K562 (cell line): ENCODE results near the gene NUP153. TPM values are rescaled to one million over a fixed set of nuclear protein-coding genes. Genes with fewer than 3 reads are reported as not detected.

Experiments
- CBFA2T3 ChIP-seq: fragments of 450-650 bp; IDR thresholded peaks from 2 replicates; pipeline ENCODE4 v1.6.1; 2017
- CEBPG ChIP-seq, 3 experiments: fragments of 200-800 bp in 1 of 3; sonication (Bioruptor generic) in 1 of 3; sonication (generic) in 1 of 3; formaldehyde crosslinking in 1 of 3; IDR thresholded peaks in 2 of 3; conservative IDR thresholded peaks in 1 of 3; 2 replicates each; pipeline versions ENCODE4 v1.6.1 to v1.8.0; 2016 to 2022; ENCODE audit warnings: missing compliant biosample characterization in 2 of 3, missing genetic modification characterization in 2 of 3, mild to moderate bottlenecking in 1 of 3, missing genetic modification reagents in 1 of 3
- CLOCK ChIP-seq: fragments of 250-450 bp; sonication (Bioruptor Pico); IDR thresholded peaks from 2 replicates; pipeline ENCODE4 v1.4.0; 2020; ENCODE audit warnings: mild to moderate bottlenecking, moderate library complexity, borderline replicate concordance
- HDAC8 ChIP-seq: fragments of 450-650 bp; IDR thresholded peaks from 2 replicates; pipeline ENCODE4 v1.6.1; 2016; ENCODE audit warnings: mild to moderate bottlenecking, missing genetic modification characterization, moderate library complexity, missing compliant biosample characterization
- HIVEP1 ChIP-seq: fragments of 250-450 bp; sonication (Bioruptor Pico); IDR thresholded peaks from 2 replicates; pipeline ENCODE4 v1.4.0; 2020; ENCODE audit warnings: mild to moderate bottlenecking
- KDM2B ChIP-seq: fragments of 250-450 bp; sonication (Bioruptor Pico); IDR thresholded peaks from 2 replicates; pipeline ENCODE4 v1.8.0; 2021; ENCODE audit warnings: mild to moderate bottlenecking, moderate library complexity
- KLF6 ChIP-seq: fragments of 250-450 bp; sonication (Bioruptor Pico); IDR thresholded peaks from 2 replicates; pipeline ENCODE4 v1.4.0; 2020; ENCODE audit warnings: mild to moderate bottlenecking, moderate library complexity, borderline replicate concordance
- MAFG ChIP-seq: fragments of 450-650 bp; conservative IDR thresholded peaks from 2 replicates; pipeline ENCODE4 v1.6.1; 2016; ENCODE audit warnings: missing genetic modification characterization, missing compliant biosample characterization
- MCM2 ChIP-seq: fragments of 450-650 bp; IDR thresholded peaks from 2 replicates; pipeline ENCODE4 v1.6.1; 2017; ENCODE audit warnings: low read depth, mild to moderate bottlenecking
- NCOA1 ChIP-seq: fragments of 450-650 bp; IDR thresholded peaks from 2 replicates; pipeline ENCODE4 v1.6.1; 2016; ENCODE audit warnings: low read depth
- NCOA4 ChIP-seq: fragments of 450-650 bp; IDR thresholded peaks from 2 replicates; pipeline ENCODE4 v1.6.1; 2018; ENCODE audit warnings: mild to moderate bottlenecking; ENCODE audit not compliant: partially characterized antibody
- POLR2A ChIP-seq: fragments of 450-650 bp; conservative IDR thresholded peaks from 2 replicates; pipeline ENCODE4 v1.6.1; 2016
- POLR2AphosphoS2 ChIP-seq: IDR thresholded peaks from 2 replicates; pipeline ENCODE4 v1.6.1; 2012; ENCODE audit warnings: low read length, improper control_type of control experiment
- POLR3A ChIP-seq: IDR thresholded peaks from 2 replicates; pipeline ENCODE4 v1.6.1; 2011; ENCODE audit warnings: borderline replicate concordance, mild to moderate bottlenecking, moderate library complexity; ENCODE audit not compliant: insufficient read length, insufficient read depth; ENCODE audit errors: extremely low read depth
- PTRF ChIP-seq: fragments of 450-650 bp; IDR thresholded peaks from 2 replicates; pipeline ENCODE4 v1.6.1; 2016; ENCODE audit warnings: mild to moderate bottlenecking, missing genetic modification characterization, missing compliant biosample characterization
- SAFB ChIP-seq: fragments of 200-400 bp; formaldehyde crosslinking; IDR thresholded peaks from 2 replicates; pipeline ENCODE4 v1.6.1; 2017; ENCODE audit warnings: low read depth, low read length, borderline replicate concordance
- SAFB2 ChIP-seq: fragments of 200-400 bp; formaldehyde crosslinking; IDR thresholded peaks from 2 replicates; pipeline ENCODE4 v1.6.1; 2018; ENCODE audit warnings: borderline replicate concordance, low read length, low read depth, moderate library complexity; ENCODE audit not compliant: severe bottlenecking
- SP1 ChIP-seq: sonication (generic); formaldehyde crosslinking; IDR thresholded peaks from 2 replicates; pipeline ENCODE4 v1.8.1; 2022; ENCODE audit warnings: mild to moderate bottlenecking, missing genetic modification reagents
- SRSF7 ChIP-seq: fragments of 200-400 bp; formaldehyde crosslinking; optimal IDR thresholded peaks from 2 replicates; pipeline ENCODE3; 2017; ENCODE audit warnings: mild to moderate bottlenecking, low read depth, low read length
- SRSF9 ChIP-seq: fragments of 200-400 bp; formaldehyde crosslinking; IDR thresholded peaks from 2 replicates; pipeline ENCODE4 v1.6.1; 2017; ENCODE audit warnings: low read depth, low read length, borderline replicate concordance
- TCF15 ChIP-seq: fragments of 250-450 bp; sonication (Bioruptor Pico); IDR thresholded peaks from 2 replicates; pipeline ENCODE4 v1.8.0; 2022; ENCODE audit warnings: moderate library complexity, mild to moderate bottlenecking, inconsistent platforms
- TFE3 ChIP-seq: fragments of 450-650 bp; formaldehyde crosslinking; IDR thresholded peaks from 2 replicates; pipeline ENCODE4 v1.4.0; 2020; ENCODE audit warnings: mild to moderate bottlenecking, mixed read lengths
- TRIM24 ChIP-seq, 2 experiments: fragments of 450-650 bp; IDR thresholded peaks; 2 replicates each; pipeline ENCODE4 v1.6.1; 2016
- ZBED1 ChIP-seq: IDR thresholded peaks from 2 replicates; pipeline ENCODE4 v1.6.1; 2014
- ZNF12 ChIP-seq: sonication (generic); formaldehyde crosslinking; IDR thresholded peaks from 2 replicates; pipeline ENCODE4 v1.4.0; 2020; ENCODE audit warnings: mild to moderate bottlenecking, missing genetic modification reagents
- ZNF436 ChIP-seq: fragments of 250-450, 450-650 bp; sonication (Bioruptor Pico); formaldehyde crosslinking; IDR thresholded peaks from 2 replicates; pipeline ENCODE4 v1.7.0; 2020; ENCODE audit warnings: mild to moderate bottlenecking
- polyA plus RNA-seq, 8 experiments: library from polyadenylated mRNA; depleted of rRNA in 4 of 8; stranded (reverse) in 5 of 8; unstranded in 3 of 8; fragments of >200 nt; fragmentation: Nextera tagmentation in 2 of 8; fragmentation: Illumina TruSeq in 1 of 8; extraction: Ambion mirVana in 2 of 8; extraction: Trizol in 1 of 8; gene quantifications; 2 replicates each; pipeline versions ENCODE4 v1.2.1 to v1.2.3, GENCODE V29; 2011 to 2014; ENCODE audit warnings: inconsistent platforms in 1 of 8, missing spikeins in 1 of 8
- total RNA-seq, 7 experiments: library from RNA; depleted of rRNA in 6 of 7; stranded (reverse); fragments of >200 nt in 6 of 7; fragmentation: Illumina TruSeq in 2 of 7; extraction: Trizol in 2 of 7; gene quantifications; 2 replicates each; pipeline versions ENCODE4 v1.2.1 to v1.2.3, GENCODE V29; 2011 to 2021; ENCODE audit warnings: low replicate concordance in 1 of 7

The NUP153 gene
- total and polyA plus RNA-seq, 9 of the 15 experiments (the other 6 are each of a cell fraction or from before 2014, with no cell fraction given), result 21.9 to 110 (median 84.8) TPM

- TF ChIP-seq CLOCK (CRISPR knock-in tag), result no peak
- TF ChIP-seq ZBED1, result no peak
- TF ChIP-seq TFE3 (CRISPR knock-in tag), result no peak
- no peak for TF ChIP-seq SAFB2
- TF ChIP-seq CBFA2T3, result no peak
- TF ChIP-seq POLR2A, result no peak
- TF ChIP-seq ZNF12 (CRISPR knock-in tag), result no peak
- TF ChIP-seq ZNF436 (CRISPR knock-in tag), result no peak
- TF ChIP-seq HDAC8 (tag), result no peak
- no peak for TF ChIP-seq TCF15
- TF ChIP-seq POLR2AphosphoS2, result no peak
- TF ChIP-seq SP1 (CRISPR knock-in tag), result no peak
- TF ChIP-seq SRSF9, result no peak
- no peak for TF ChIP-seq MCM2
- TF ChIP-seq POLR3A, result no peak
- no peak for TF ChIP-seq TRIM24 (IDR thresholded peaks at IDR 0.05)
- no peak for TF ChIP-seq MAFG (tag)
- no peak for TF ChIP-seq SRSF7
- no peak for TF ChIP-seq CEBPG (CRISPR knock-in tag; IDR thresholded peaks at IDR 0.05)
- no peak for TF ChIP-seq CEBPG (tag; conservative IDR thresholded peaks at IDR 0.05 in 1 of 2, IDR thresholded peaks at IDR 0.05 in 1 of 2)
- TF ChIP-seq NCOA1, result no peak
- no peak for TF ChIP-seq KLF6
- no peak for TF ChIP-seq NCOA4
- no peak for TF ChIP-seq PTRF (tag)
- no peak for TF ChIP-seq HIVEP1
- no peak for TF ChIP-seq SAFB
- TF ChIP-seq KDM2B (CRISPR knock-in tag), result no peak
These were observed 6.0 kb downstream of the NUP153 start (continued) for GRCh38 chr6:17700421-17701416.
